GM23338 (cell line): ENCODE measurements around the gene SRGAP1. TPM values are rescaled to one million over a fixed set of nuclear protein-coding genes. Genes with fewer than 3 reads are reported as not detected.

Experiments used
- ATAC-seq: fragments of 200-7000 bp; cut with Tn5 transposase; 3 replicates; pipeline ENCODE4 v1.9.1; 2020
- DNase-seq: peaks from one replicate; pipeline ENCODE4 v3.0.0-alpha.2; 2015; ENCODE audit warnings: low spot score
- H2AFZ ChIP-seq: fragments of 200-600 bp; sonication (generic); 2 replicates; pipeline ENCODE4 v1.8.0; 2016; ENCODE audit warnings: antibody characterized with exemption, mild to moderate bottlenecking, moderate library complexity
- H3F3A ChIP-seq: fragments of 200-600 bp; sonication (generic); replicated peaks from 2 replicates; pipeline ENCODE4 v1.8.0; 2017; ENCODE audit warnings: antibody characterized with exemption, mixed run types, low read depth
- H3K27ac ChIP-seq: fragments of 200-600 bp; sonication (generic); 2 replicates; pipeline ENCODE4 v1.6.1; 2016; ENCODE audit warnings: low read depth
- H3K27me3 ChIP-seq: fragments of 200-600 bp; sonication (generic); 2 replicates; pipeline ENCODE4 v1.8.0; 2016; ENCODE audit warnings: mild to moderate bottlenecking, mixed run types, moderate library complexity; ENCODE audit not compliant: insufficient read depth
- H3K36me3 ChIP-seq: fragments of 200-600 bp; sonication (generic); 2 replicates; pipeline ENCODE4 v1.8.0; 2016; ENCODE audit warnings: mild to moderate bottlenecking; ENCODE audit not compliant: insufficient read depth
- H3K4me1 ChIP-seq: fragments of 200-600 bp; sonication (generic); 2 replicates; pipeline ENCODE4 v1.8.0; 2016; ENCODE audit warnings: mild to moderate bottlenecking, moderate library complexity; ENCODE audit not compliant: insufficient read depth
- H3K4me2 ChIP-seq: fragments of 200-600 bp; sonication (generic); 2 replicates; pipeline ENCODE4 v1.7.1; 2017; ENCODE audit warnings: mixed run types
- H3K4me3 ChIP-seq: fragments of 200-600 bp; sonication (generic); 2 replicates; pipeline ENCODE4 v1.6.1; 2016; ENCODE audit warnings: mixed run types
- H3K79me2 ChIP-seq: fragments of 200-600 bp; sonication (generic); replicated peaks from 2 replicates; pipeline ENCODE4 v1.8.0; 2017; ENCODE audit warnings: mild to moderate bottlenecking; ENCODE audit not compliant: insufficient read depth
- H3K9me2 ChIP-seq: fragments of 200-600 bp; sonication (generic); 2 replicates; pipeline ENCODE4 v1.8.0; 2017; ENCODE audit not compliant: insufficient read depth
- H4K20me1 ChIP-seq: fragments of 200-600 bp; sonication (generic); replicated peaks from 2 replicates; pipeline ENCODE4 v1.8.0; 2017; ENCODE audit warnings: mild to moderate bottlenecking; ENCODE audit not compliant: insufficient read depth
- H3K27ac Mint-ChIP-seq: 2 replicates; pipeline ENCODE4 v1.8.0; 2020; ENCODE audit warnings: inconsistent platforms, mild to moderate bottlenecking, moderate library complexity, mixed read lengths
- H3K27me3 Mint-ChIP-seq: 3 replicates; pipeline ENCODE4 v1.8.0; 2022; ENCODE audit warnings: low read depth, mild to moderate bottlenecking, moderate library complexity, mixed read lengths, inconsistent platforms; ENCODE audit not compliant: insufficient read depth, poor library complexity
- H3K36me3 Mint-ChIP-seq: 3 replicates; pipeline ENCODE4 v1.8.0; 2021; ENCODE audit warnings: low read depth, mild to moderate bottlenecking, inconsistent platforms, moderate library complexity, mixed read lengths
- H3K4me1 Mint-ChIP-seq: 3 replicates; pipeline ENCODE4 v1.8.0; 2020; ENCODE audit warnings: mild to moderate bottlenecking, inconsistent platforms, mixed read lengths
- H3K4me3 Mint-ChIP-seq: 3 replicates; pipeline ENCODE4 v1.8.0; 2021; ENCODE audit warnings: moderate library complexity, mild to moderate bottlenecking, inconsistent platforms, mixed read lengths
- H3K9me3 Mint-ChIP-seq: 3 replicates; pipeline ENCODE4 v1.8.0; 2020; ENCODE audit warnings: moderate library complexity, mild to moderate bottlenecking, inconsistent platforms, mixed read lengths
- CREB1 ChIP-seq: fragments of 250-450 bp; sonication (Bioruptor Pico); IDR thresholded peaks from 2 replicates; pipeline ENCODE4 v1.5.0; 2020; ENCODE audit warnings: low read depth, mild to moderate bottlenecking, moderate library complexity
- CTCF ChIP-seq, 2 experiments: fragments of 200-600 bp in 1 of 2; sonication (generic) in 1 of 2; conservative IDR thresholded peaks; 2 replicates each; pipeline versions ENCODE4 v1.5.1 to v1.6.1; 2016 to 2017; ENCODE audit warnings: antibody characterized with exemption in 2 of 2, low read depth in 2 of 2, mild to moderate bottlenecking in 2 of 2, moderate library complexity in 1 of 2
- EZH2phosphoT487 ChIP-seq: fragments of 200-600 bp; sonication (generic); IDR thresholded peaks from one replicate; pipeline ENCODE4 v1.8.1; 2018; ENCODE audit warnings: antibody characterized with exemption; ENCODE audit not compliant: unreplicated experiment
- JUNB ChIP-seq: IDR thresholded peaks from one replicate; pipeline ENCODE4 v1.6.1; 2016; ENCODE audit warnings: antibody characterized with exemption; ENCODE audit not compliant: unreplicated experiment
- ZNF114 ChIP-seq: fragments of 250-450 bp; sonication (Bioruptor Pico); IDR thresholded peaks from 2 replicates; pipeline ENCODE4 v1.5.0; 2020; ENCODE audit warnings: mild to moderate bottlenecking, moderate library complexity
- polyA plus RNA-seq: library from polyadenylated mRNA; unstranded; fragments of >200 nt; fragmentation: Nextera tagmentation; extraction: Ambion mirVana; gene quantifications from 2 replicates; pipeline ENCODE4 v1.2.1, GENCODE V29; 2016
- total RNA-seq: library from RNA; depleted of rRNA; stranded (reverse); fragments of >200 nt; shearing (Covaris generic); gene quantifications from 2 replicates; pipeline ENCODE4 v1.2.3, GENCODE V29; 2014
- TF ChIP-seq, protein P1 (sequence below): fragments of 250-450 bp; sonication (Bioruptor Pico); IDR thresholded peaks from 2 replicates; pipeline ENCODE4 v1.5.0; 2020; ENCODE audit warnings: mild to moderate bottlenecking, moderate library complexity
- TF ChIP-seq, protein P2 (sequence below): IDR thresholded peaks from 2 replicates; pipeline ENCODE4 v1.6.1; 2016; ENCODE audit warnings: antibody characterized with exemption

Gene SRGAP1
- total and polyA plus RNA-seq, 2 experiments from 2014 or later: 6.1 to 8.1 TPM

- TF ChIP-seq CREB1 (CRISPR knock-in tag) (no peak), CTCF (conservative IDR thresholded peaks at IDR 0.05; ENCODE audit: low read depth in 2 of 2) (no peak)
Measured at GRCh38 chr12:64139021-64139420, 294.5 kb downstream of the SRGAP1 start (continued).

- Histone ChIP-seq H3K4me1 (no peaks in the 10 kb centered on the region), H3F3A (no peaks in the 10 kb centered on the region), H3K9me2 (no peaks in the 10 kb centered on the region), H4K20me1 (no peaks in the 10 kb centered on the region), H3K27ac (no peak overlapping the region), H3K4me2 (no peak overlapping the region), H3K36me3 (no peaks in the 10 kb centered on the region; the same call in 1 of the 2 replicates), H3K27me3 (no peaks in the 10 kb centered on the region), H3K4me3 (no peak overlapping the region), H2AFZ (no peak overlapping the region), H3K79me2 (no peaks in the 10 kb centered on the region)
- ATAC-seq: no peak
- H3K27ac Mint-ChIP-seq: no peak overlapping the region; the same call in 1 of the 2 replicates
- no peaks in the 10 kb centered on the region for H3K27me3 Mint-ChIP-seq
- no peaks in the 10 kb centered on the region; the same call in 2 of the 3 replicates for H3K9me3 Mint-ChIP-seq
- peaks cover 7% of the 10 kb centered on the region; the same call in 2 of the 3 replicates for H3K36me3 Mint-ChIP-seq
- H3K4me3 Mint-ChIP-seq: no peak overlapping the region
- no peak for DNase-seq
- no peaks in the 10 kb centered on the region for H3K4me1 Mint-ChIP-seq
- no peak for TF ChIP-seq CTCF (conservative IDR thresholded peaks at IDR 0.05; ENCODE audit: low read depth in 2 of 2)
Measured at GRCh38 chr12:64142382-64142781, 297.9 kb downstream of the SRGAP1 start.

- no peak overlapping the region for H3K4me2 ChIP-seq
- Mint-ChIP-seq H3K9me3 (no peaks in the 10 kb centered on the region; the same call in 2 of the 3 replicates), H3K4me3 (no peak overlapping the region), H3K4me1 (no peaks in the 10 kb centered on the region), H3K27me3 (no peaks in the 10 kb centered on the region), H3K27ac (no peak overlapping the region), H3K36me3 (peaks cover 7% of the 10 kb centered on the region; the same call in 2 of the 3 replicates)
- DNase-seq (no peak), ATAC-seq (no peak)
- no peaks in the 10 kb centered on the region for H3K79me2 ChIP-seq
- no peaks in the 10 kb centered on the region for H3K9me2 ChIP-seq
- no peak overlapping the region for H3K4me3 ChIP-seq
- H3K4me1 ChIP-seq: no peaks in the 10 kb centered on the region
- no peaks in the 10 kb centered on the region for H3K27me3 ChIP-seq
- H3K36me3 ChIP-seq: no peaks in the 10 kb centered on the region; the same call in 1 of the 2 replicates
- no peak overlapping the region for H2AFZ ChIP-seq
- H4K20me1 ChIP-seq: no peaks in the 10 kb centered on the region
- H3K27ac ChIP-seq: no peak overlapping the region
- no peaks in the 10 kb centered on the region for H3F3A ChIP-seq
- TF ChIP-seq, protein P1, sequence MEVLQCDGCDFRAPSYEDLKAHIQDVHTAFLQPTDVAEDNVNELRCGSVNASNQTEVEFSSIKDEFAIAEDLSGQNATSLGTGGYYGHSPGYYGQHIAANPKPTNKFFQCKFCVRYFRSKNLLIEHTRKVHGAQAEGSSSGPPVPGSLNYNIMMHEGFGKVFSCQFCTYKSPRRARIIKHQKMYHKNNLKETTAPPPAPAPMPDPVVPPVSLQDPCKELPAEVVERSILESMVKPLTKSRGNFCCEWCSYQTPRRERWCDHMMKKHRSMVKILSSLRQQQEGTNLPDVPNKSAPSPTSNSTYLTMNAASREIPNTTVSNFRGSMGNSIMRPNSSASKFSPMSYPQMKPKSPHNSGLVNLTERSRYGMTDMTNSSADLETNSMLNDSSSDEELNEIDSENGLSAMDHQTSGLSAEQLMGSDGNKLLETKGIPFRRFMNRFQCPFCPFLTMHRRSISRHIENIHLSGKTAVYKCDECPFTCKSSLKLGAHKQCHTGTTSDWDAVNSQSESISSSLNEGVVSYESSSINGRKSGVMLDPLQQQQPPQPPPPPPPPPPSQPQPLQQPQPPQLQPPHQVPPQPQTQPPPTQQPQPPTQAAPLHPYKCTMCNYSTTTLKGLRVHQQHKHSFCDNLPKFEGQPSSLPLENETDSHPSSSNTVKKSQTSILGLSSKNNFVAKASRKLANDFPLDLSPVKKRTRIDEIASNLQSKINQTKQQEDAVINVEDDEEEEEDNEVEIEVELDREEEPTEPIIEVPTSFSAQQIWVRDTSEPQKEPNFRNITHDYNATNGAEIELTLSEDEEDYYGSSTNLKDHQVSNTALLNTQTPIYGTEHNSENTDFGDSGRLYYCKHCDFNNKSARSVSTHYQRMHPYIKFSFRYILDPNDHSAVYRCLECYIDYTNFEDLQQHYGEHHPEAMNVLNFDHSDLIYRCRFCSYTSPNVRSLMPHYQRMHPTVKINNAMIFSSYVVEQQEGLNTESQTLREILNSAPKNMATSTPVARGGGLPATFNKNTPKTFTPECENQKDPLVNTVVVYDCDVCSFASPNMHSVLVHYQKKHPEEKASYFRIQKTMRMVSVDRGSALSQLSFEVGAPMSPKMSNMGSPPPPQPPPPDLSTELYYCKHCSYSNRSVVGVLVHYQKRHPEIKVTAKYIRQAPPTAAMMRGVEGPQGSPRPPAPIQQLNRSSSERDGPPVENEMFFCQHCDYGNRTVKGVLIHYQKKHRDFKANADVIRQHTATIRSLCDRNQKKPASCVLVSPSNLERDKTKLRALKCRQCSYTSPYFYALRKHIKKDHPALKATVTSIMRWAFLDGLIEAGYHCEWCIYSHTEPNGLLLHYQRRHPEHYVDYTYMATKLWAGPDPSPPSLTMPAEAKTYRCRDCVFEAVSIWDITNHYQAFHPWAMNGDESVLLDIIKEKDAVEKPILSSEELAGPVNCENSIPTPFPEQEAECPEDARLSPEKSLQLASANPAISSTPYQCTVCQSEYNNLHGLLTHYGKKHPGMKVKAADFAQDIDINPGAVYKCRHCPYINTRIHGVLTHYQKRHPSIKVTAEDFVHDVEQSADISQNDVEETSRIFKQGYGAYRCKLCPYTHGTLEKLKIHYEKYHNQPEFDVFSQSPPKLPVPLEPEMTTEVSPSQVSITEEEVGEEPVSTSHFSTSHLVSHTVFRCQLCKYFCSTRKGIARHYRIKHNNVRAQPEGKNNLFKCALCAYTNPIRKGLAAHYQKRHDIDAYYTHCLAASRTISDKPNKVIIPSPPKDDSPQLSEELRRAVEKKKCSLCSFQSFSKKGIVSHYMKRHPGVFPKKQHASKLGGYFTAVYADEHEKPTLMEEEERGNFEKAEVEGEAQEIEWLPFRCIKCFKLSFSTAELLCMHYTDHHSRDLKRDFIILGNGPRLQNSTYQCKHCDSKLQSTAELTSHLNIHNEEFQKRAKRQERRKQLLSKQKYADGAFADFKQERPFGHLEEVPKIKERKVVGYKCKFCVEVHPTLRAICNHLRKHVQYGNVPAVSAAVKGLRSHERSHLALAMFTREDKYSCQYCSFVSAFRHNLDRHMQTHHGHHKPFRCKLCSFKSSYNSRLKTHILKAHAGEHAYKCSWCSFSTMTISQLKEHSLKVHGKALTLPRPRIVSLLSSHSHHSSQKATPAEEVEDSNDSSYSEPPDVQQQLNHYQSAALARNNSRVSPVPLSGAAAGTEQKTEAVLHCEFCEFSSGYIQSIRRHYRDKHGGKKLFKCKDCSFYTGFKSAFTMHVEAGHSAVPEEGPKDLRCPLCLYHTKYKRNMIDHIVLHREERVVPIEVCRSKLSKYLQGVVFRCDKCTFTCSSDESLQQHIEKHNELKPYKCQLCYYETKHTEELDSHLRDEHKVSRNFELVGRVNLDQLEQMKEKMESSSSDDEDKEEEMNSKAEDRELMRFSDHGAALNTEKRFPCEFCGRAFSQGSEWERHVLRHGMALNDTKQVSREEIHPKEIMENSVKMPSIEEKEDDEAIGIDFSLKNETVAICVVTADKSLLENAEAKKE: no peak
- TF ChIP-seq, protein P2, sequence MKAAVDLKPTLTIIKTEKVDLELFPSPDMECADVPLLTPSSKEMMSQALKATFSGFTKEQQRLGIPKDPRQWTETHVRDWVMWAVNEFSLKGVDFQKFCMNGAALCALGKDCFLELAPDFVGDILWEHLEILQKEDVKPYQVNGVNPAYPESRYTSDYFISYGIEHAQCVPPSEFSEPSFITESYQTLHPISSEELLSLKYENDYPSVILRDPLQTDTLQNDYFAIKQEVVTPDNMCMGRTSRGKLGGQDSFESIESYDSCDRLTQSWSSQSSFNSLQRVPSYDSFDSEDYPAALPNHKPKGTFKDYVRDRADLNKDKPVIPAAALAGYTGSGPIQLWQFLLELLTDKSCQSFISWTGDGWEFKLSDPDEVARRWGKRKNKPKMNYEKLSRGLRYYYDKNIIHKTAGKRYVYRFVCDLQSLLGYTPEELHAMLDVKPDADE: no peak
- TF ChIP-seq JUNB: no peak
- no peak for TF ChIP-seq EZH2phosphoT487
- TF ChIP-seq ZNF114 (CRISPR knock-in tag): no peak
Measured at GRCh38 chr12:64142784-64143183, 298.3 kb downstream of the SRGAP1 start.
